ENCODE results near the gene DDHD1.

DDHD1 gene

GRCh38 chr14:53001787-53002378 is 151.2 kb downstream of the DDHD1 start:
- in situ Hi-C loops (cut with MboI; ENCODE audit: low sequenced_read_pairs), result no loop called here

DNA sequence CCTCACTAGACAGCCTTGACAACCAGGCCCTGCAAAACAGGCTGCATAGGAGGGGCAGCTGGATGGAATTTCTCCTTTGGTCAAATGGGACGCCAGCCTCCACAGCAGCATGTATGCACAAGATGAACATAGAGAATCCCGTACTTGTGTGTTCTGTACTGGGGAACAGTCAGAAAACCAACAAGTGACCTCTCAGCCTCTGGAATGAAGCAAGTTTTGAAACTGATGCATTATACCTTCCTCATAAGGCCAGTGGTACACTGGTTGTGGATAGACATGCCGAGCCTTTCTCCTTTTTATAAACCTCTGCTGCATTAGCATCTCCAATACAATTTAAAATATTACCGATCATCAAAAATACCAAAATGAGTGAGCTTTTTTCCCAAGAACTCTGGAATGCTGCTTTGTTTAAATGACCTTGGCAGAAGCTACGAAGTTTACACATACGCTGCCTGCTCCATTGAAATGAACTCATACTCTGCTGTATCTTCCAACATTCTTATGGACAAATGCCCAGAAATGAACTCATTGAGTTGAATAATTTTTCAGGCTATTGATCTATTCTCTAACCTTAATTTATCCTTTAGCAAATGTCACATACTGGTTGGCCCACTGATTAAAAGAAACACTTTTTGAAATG is 154.6 kb downstream of the DDHD1 start:
- in situ Hi-C loops (cut with MboI; ENCODE audit: low sequenced_read_pairs), result no loop called here

GRCh38 chr14:52996493-52996892 is 156.6 kb downstream of the DDHD1 start:
- in situ Hi-C loops (cut with MboI; ENCODE audit: low sequenced_read_pairs), result no loop called here

DNA sequence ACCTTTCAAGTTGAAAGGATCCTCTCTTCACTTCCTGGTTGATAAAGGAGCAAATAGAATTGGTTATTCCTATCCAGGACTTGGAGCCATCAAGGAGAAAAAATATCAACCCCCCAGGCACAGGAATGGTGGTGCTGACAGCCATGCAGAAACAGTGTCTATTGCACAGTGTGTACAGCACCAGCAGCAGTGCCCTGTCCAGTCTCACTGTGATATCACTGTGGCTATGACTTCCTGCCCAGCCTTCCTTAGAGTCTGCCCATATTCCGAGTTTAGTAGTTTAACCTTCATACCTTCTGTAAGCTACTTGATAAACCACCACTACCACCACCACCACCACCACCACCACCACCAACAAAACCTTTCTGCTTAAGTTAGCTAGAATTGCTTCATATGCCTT is 157.1 kb downstream of the DDHD1 start:
- in situ Hi-C loops (cut with MboI; ENCODE audit: low sequenced_read_pairs), result no loop called here

DNA sequence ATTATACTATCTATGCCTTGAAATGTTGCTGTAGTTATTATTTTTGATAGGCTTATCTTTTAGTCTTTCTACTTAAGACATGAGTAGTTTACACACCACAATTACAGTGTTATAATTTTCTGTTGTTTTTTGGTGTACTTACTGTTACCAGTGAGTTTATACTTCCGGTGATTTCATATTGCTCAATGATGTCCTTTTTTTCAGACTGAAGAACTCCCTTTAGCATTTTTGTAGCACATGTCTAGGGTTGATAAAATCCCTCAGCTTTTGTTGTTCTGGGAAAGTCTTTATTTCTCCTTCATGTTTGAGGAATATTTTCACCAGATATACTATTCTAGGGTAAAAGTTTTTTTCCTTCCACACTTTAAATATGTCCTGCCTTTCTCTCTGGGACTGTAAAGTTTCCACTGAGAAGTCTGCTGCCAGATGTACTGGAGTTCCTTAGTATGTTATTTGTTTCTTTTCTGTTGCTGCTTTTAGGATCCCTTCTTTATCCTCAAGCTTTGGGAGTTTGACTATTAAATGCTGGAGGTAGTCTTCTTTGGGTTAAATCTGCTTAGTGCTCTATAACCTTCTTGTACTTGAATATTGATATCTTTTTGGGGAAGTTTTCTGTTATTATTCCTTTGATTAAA is 160.8 kb downstream of the DDHD1 start:
- in situ Hi-C loops (cut with MboI; ENCODE audit: low sequenced_read_pairs), result no loop called here

- in situ Hi-C loops (cut with MboI; ENCODE audit: low sequenced_read_pairs), result no loop called here
Measured at GRCh38 chr14:52988139-52988538, 165.0 kb downstream of the DDHD1 start.

DNA sequence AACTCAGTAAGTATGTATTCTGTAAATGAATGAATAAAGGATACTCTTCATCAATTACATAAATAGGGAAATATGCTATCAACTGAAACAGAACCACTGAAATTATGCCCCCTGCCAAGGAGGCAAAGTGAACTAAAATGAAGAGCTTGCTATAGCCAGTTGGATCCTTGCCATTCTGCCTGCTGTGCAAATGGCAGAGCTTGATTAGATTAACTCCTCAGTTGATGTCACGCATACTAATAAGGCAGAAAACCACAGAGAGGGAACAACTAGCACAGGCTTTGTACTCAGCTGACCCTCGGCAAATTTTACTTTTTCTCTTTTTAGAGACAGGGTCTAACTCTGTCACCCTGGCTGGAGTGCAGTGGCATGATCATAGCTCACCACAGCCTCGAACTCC is 165.6 kb downstream of the DDHD1 start:
- in situ Hi-C loops (cut with MboI; ENCODE audit: low sequenced_read_pairs), result no loop called here

GRCh38 chr14:52987042-52987441 is 166.1 kb downstream of the DDHD1 start:
- in situ Hi-C loops (cut with MboI; ENCODE audit: low sequenced_read_pairs), result no loop called here
